ENCODE data around the gene KRT40.
A peak's percentile ranks its signal among the peaks of the same experiment; 100 is the strongest.

KRT40 gene

DNA sequence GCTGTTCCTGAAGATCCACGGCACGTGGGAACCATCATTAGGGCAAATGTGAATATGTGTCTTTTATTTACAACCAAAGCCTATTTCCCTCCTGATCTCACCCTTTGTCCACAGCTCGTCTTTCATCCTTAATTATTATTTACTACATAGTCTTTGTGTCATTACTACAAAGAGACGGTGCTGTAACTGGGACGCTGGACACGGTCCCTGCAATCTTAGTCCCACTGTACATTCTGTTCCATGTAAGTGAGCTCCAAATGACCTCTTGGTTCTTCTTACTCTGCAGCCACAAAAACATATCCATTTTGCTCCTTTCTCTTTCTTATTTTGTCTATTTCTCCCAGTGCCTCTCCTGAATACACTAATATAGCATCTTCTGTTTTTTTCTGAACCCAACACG, 34.0 kb downstream of the KRT40 start:
- peak; percentile 78 for DNase-seq

DNA sequence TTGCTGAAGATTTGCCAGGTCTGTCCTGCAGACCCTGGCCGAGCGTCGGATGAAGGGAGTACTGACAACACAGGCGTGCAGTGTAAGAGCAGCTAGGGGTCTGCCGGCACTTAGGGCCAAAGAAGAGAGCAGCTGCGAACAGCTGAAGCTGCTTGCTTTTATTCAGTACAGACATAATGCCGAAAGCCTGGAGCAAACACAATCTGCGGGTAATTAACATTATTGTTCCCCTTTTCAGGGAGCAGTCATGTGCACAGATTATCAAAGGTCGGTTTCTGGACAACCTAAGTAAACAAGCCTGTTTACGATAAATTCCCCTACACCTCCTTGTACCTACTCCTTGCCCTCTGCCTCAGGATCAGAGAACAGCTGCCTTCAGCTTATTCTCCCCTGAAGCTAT, 34.7 kb downstream of the KRT40 start:
- DNase-seq: peak; percentile 57

DNA sequence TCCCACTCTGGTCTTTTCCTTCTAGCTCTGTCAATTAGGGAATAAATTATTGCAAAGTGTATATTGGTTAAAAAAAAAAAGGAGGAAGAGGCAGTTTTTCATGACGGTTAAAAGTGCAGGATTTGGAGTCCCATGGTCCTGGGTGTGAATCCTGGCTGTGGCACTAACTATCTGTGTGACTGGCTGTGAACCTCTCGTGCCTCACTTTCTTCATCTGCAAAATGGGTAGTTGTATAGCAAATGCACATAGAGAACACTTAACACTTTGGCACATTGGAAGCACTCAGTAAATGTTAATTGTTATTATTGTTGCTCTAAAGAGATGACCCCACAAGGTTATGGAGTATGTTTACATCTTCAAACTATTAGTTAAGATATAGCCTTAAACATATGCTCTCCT, 36.2 kb downstream of the KRT40 start:
- no peak for DNase-seq

DNA sequence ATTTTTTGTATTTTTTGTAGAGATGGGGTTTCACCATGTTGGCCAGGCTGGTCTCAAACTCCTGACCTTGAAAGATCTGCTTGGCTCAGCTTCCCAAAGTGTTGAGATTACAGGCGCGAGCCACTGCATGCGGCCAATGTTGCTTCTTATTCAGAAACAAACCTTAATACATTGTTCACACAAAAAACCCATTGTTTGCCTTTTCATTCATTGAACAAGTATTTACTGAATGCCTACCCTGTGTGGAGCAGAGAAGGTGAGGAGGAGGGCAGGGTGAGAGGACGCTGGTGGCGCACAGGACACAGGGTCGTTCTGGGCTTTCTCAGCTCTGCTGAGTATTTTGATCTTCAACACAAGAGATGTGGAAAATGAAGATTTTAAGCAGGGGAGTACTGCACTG, 38.7 kb downstream of the KRT40 start:
- no peak for DNase-seq

DNA sequence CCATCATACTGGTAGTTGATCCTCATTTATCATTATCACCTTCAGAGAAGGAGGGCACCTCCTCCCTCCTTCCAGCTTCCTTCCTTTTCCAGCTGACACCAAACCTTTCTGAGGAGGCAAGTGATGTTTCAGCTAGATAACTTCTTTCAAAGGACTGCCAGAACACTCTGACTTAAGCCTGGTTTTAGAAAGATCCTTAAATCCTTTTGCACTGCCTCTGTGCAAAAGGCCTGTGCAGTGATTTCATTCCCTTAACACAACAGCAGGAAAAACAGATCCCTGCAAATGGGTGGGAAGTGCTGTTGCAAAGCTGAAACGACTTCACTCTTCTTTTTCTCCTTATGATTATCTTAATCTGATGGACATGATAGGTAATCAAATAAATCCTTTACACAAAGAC, 39.6 kb downstream of the KRT40 start:
- no peak for DNase-seq

DNA sequence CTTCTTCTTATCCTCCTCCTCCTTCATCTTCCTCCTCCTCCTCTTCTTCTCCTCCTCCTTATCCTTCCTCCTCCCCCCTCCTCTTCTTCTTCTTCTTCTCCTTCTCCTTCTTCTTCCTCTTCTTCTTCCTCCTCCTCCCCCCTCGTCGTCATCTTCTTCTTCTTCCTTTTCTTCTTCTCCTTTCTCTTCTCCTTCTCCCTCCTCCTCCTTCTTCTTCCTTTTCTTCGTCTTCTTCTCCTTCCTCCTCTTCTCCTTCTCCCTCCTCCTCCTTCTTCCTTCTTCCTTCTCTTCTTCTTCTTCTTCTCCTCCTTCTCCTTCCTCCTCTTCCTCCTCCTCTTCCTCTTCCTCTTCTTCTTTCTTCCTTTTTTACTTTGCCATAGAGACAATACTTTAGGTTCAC, 41.6 kb downstream of the KRT40 start:
- DNase-seq: no peak

DNA sequence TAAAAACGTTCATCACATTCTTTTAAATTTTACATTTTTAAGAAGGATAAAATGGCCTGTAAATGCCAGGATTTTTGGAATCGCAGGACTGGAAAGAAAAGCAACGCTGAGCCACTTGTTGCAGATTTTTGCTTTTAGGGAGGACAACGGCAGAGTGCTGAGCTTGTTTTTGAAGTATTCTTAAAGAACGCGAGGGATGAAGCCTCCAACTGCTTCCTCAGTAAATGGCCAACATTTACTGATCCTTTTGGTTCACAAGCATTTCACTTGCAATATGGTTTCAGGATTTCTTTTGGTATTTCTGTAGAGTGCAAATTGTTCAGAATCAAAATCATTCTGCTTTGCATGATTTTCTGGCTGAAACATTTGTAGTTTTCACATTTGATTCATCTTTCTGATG, 43.9 kb downstream of the KRT40 start:
- no peak for DNase-seq

DNA sequence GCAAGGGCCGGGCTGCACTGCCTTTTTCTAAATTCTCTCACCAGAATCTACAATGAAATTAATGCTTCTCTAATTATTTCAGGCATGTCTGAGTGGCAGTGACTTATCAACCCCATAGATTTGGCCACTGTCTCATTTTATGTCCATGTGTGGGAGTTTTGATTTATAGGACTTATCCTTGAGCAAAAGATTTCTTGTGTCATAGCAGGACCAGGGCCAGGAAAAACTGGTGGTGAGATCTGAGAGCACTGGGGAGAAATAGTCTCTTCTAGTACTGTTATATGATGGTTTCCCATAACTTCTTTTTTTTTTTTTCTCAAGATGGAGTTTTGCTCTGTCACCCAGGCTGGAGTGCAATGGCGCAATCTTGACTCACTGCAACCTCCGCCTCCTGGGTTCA, 45.1 kb downstream of the KRT40 start:
- no peak for DNase-seq

DNA sequence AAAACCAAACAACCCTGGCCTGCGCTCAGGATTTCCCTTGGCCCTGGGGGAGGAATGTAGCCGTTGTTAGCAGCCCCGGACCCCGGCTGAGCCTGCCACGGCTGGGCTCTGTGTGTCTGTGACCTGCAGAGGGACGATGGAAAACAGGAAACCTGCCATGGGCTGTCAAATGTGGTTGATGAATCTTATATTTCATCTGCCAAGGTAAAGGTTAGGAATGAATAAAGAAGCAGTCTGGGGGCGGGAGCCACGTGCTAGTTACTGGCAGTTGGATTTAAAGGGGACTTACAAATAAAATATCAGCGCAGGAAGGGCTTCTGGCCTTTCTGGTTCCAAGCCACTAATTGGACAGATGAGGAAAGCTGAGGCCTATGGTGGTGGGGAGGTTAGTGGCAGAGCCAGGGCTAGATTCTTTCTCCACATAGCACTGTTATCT, 46.7 kb downstream of the KRT40 start, which contains the start of gene KRT23:
Gene KRT23, minus strand, starts transcription at position 263 of the 436 bp plus-strand sequence. CDS start 1,043 bp downstream, outside the sequence.
- DNase-seq: no peak

DNA sequence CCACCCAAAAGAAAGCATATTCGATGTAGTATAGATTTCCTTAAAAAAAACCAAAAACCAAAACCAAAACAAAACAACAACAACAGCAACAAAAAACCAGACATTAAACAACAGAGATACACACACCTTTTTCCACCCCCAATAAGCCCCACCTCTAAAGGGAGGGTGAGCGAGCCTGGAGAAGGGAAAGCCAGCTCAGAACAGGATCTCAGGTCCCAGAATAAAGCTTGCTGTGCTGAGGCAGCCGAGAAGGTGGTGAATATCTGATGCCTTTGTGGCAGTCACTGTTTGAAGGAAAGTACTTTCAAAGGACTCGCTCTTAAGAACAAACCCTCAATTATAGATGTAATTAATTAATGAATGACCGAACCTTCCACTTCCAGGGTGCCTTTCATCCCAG, 47.1 kb downstream of the KRT40 start:
- no peak for DNase-seq

DNA sequence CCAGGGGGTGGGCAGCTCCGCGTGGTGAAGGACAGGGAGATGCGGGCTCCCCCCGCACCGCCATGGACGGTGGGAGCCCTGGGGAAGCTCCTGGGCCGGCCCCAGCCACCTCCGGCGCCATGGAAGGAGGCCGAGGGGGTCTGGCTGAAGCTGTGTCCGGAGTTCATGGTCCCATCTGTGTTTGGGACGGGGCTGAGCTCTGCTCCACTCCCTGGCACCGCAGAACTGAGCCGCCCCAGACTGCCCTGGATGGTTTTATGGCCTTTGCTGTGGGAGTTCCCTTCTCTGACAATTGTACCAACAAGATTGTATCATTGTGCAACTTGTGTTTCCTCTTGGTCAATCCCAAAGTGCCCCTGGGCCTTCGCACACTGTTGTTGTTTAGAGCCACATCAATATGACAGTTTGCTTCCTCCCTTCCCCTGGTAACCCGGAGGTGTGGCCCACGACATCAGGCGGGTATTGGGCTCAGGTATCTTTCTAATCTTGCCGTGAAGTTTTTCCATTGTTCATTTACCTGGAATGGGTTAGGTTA, 47.6 kb downstream of the KRT40 start:
- DNase-seq: no peak

DNA sequence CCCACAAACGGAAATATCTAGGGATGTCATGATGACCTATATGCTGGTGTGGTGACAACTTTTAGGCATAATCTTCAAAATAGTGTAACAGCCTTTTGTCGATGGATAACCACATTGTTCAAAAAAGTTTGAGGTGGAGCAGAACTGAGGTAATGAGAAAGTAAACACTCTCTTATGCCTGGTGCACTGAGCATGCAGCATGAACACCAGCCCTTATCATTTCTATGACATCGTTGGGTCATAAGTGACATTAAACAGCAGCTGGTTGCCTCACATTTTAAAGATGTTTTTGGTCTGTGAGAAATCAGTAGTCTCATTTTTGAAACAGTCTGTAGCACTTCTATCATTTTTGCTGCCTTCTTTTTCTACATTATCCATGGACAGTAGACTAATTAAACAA, 48.5 kb downstream of the KRT40 start:
- DNase-seq: no peak

DNA sequence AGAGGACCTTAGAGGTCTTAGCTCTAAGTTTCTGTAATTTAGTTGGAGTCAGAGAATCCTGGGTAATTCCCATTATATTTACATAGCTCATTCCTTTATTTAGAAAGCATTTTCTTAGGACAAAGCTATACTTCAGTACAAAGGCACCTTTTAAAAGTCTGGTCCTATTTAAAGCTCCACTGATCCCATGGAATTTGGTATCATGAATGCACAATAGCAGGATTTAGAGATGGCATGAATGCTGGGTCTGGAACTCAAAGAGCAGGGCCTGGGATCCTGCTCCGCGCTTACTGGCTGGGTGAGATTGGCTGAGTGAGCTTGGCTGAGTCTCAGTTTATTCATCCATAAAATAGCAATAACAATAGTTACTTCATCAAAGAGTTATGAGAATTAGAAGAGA, 51.5 kb downstream of the KRT40 start:
- DNase-seq: no peak

DNA sequence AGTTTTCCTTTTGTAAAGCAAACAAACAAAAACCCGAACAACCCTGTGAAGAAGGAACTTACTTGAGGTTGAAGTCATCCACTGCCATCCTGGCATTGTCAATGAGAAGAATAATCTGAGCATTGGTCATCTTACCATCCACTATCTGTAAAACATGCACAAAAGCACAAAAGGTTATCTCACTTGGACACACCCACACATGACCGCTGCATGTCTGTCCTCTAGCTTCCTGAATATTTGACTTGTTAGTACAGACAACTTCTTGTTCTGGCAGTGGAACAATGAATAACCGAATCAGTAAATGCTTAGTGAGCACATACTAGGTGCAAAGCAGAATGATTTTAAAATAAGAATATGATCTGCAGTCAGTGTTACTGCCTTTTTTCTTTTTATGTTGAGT, 52.8 kb downstream of the KRT40 start:
- no peak for DNase-seq

Measured in NCI-H748 treated with DMSO at 0.1 percent for 48 hours (cell line).